LNCaP clone FGC (cell line): ENCODE measurements around the gene POLR2L.

Experiments
- DNase-seq: peaks from one replicate; pipeline ENCODE4 v3.0.0-alpha.2; 2011; ENCODE audit warnings: low read depth
- H3K4me3 ChIP-seq: 2 replicates; pipeline ENCODE4 v1.5.1; 2011; ENCODE audit warnings: mild to moderate bottlenecking, low read depth, low read length, control low read depth
- TF ChIP-seq, protein P1 (sequence below): IDR thresholded peaks from 2 replicates; pipeline ENCODE4 v1.5.1; 2012; ENCODE audit warnings: mild to moderate bottlenecking; ENCODE audit not compliant: control insufficient read depth, insufficient read depth; ENCODE audit errors: extremely low read depth

Gene POLR2L

GRCh38 chr11:860234-861104 is 18.1 kb upstream of the POLR2L start:
- no peak for DNase-seq
- no peak overlapping the region for H3K4me3 ChIP-seq
- TF ChIP-seq, protein P1, sequence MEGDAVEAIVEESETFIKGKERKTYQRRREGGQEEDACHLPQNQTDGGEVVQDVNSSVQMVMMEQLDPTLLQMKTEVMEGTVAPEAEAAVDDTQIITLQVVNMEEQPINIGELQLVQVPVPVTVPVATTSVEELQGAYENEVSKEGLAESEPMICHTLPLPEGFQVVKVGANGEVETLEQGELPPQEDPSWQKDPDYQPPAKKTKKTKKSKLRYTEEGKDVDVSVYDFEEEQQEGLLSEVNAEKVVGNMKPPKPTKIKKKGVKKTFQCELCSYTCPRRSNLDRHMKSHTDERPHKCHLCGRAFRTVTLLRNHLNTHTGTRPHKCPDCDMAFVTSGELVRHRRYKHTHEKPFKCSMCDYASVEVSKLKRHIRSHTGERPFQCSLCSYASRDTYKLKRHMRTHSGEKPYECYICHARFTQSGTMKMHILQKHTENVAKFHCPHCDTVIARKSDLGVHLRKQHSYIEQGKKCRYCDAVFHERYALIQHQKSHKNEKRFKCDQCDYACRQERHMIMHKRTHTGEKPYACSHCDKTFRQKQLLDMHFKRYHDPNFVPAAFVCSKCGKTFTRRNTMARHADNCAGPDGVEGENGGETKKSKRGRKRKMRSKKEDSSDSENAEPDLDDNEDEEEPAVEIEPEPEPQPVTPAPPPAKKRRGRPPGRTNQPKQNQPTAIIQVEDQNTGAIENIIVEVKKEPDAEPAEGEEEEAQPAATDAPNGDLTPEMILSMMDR = no peak

- peak; percentile 33 for DNase-seq
- TF ChIP-seq, protein P1 = no peak
- peak overlapping the region; percentile 42 for H3K4me3 ChIP-seq
Observed at GRCh38 chr11:859394-860131, 17.2 kb upstream of the POLR2L start.

- TF ChIP-seq, protein P1 = no peak
- no peak overlapping the region for H3K4me3 ChIP-seq
- no peak for DNase-seq
Observed at GRCh38 chr11:858762-859339, 16.5 kb upstream of the POLR2L start.

DNA sequence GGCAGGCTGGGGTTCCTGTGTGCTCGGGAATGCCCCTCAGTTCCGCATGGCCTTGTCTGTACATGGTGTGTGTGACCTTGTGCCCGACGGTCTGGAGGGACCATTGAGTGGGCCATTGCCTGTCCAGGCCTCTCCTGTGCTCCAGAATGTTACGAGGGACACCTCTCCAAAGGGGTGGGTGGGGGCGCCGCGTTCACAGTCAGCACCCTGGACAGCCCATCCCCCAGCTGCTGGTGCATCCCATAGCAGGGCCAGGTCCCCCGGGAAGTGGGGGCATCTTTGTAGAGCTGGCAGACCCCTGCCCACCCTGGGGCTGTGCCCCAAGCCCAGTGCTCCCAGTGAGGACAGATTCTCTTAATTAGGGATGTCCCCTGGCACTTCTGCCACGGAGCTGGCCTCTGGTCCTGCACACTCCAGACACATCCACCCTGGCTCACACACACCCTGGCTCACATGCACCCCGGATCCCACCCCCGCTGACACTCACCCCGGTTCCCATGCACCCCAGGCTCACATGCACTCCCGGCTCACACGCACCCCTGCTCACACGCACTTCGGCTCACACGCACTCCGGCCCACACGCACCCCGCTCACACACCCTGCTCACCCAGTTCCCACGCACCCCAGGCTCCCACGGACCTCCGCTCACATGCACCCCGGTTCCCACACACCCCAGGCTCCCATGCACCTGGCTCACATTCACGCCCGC is 15.9 kb upstream of the POLR2L start:
- TF ChIP-seq, protein P1 = no peak
- no peak for DNase-seq
- no peak overlapping the region for H3K4me3 ChIP-seq

DNA sequence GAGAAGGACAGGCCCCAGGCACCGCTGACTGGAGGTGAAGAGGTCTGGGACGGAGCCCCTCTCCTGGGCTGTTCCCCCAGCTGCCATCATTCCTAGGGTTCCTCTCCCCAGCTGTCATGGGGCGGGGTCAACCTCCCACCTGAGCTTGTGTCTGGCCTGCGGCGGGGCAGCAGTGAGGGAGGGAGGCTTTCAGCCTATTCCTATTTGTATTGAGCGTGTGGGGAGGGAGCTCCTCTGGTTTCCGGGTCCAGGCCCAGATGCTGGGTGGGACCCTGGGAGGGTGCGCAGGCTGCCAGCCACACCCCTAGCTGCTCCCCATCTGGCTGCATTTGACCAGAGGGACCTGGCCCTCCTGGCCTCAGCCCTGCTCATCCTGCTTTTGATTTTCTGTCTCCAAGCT is 14.1 kb upstream of the POLR2L start:
- TF ChIP-seq, protein P1 = no peak
- no peak for DNase-seq
- H3K4me3 ChIP-seq = no peak overlapping the region

DNA sequence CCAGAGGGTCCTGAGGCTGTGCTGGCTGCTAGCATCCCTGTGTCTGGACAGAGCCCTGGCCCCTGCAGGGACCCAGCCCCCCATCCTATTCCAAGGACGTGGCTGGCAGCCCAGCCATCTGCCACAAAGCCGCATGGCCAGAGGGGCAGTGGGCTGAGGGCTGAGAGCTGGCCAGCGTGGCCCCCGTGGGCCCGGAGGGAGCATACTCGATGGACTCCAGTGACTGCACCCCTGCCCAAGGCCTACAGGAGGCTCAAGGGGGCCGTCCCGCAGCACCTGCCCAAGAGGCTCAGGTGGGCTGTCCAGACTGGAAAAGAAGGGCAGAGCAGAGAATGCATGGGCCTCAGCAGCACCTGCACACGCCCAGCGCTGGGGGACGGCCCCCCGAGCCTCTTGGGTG is 13.5 kb upstream of the POLR2L start:
- TF ChIP-seq, protein P1 = no peak
- no peak overlapping the region for H3K4me3 ChIP-seq
- DNase-seq = no peak
